Pericardium fibroblast (primary cell): Measurements from ENCODE around the gene PCDHA7. TPM values are rescaled to one million over a fixed set of nuclear protein-coding genes. Genes with fewer than 3 reads are reported as not detected.

Experiments used
- total RNA-seq: library from RNA; depleted of rRNA; stranded (reverse); fragments of >200 nt; gene quantifications from 2 replicates; pipeline ENCODE4 v1.2.3, GENCODE V29; 2015

The PCDHA7 gene, protein sequence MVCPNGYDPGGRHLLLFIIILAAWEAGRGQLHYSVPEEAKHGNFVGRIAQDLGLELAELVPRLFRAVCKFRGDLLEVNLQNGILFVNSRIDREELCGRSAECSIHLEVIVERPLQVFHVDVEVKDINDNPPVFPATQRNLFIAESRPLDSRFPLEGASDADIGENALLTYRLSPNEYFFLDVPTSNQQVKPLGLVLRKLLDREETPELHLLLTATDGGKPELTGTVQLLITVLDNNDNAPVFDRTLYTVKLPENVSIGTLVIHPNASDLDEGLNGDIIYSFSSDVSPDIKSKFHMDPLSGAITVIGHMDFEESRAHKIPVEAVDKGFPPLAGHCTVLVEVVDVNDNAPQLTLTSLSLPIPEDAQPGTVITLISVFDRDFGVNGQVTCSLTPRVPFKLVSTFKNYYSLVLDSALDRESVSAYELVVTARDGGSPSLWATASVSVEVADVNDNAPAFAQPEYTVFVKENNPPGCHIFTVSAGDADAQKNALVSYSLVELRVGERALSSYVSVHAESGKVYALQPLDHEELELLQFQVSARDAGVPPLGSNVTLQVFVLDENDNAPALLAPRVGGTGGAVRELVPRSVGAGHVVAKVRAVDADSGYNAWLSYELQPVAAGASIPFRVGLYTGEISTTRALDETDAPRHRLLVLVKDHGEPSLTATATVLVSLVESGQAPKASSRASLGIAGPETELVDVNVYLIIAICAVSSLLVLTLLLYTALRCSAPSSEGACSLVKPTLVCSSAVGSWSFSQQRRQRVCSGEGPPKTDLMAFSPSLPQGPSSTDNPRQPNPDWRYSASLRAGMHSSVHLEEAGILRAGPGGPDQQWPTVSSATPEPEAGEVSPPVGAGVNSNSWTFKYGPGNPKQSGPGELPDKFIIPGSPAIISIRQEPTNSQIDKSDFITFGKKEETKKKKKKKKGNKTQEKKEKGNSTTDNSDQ
- 0.09 and 0.12 TPM in 2 replicates for total RNA-seq

DNA sequence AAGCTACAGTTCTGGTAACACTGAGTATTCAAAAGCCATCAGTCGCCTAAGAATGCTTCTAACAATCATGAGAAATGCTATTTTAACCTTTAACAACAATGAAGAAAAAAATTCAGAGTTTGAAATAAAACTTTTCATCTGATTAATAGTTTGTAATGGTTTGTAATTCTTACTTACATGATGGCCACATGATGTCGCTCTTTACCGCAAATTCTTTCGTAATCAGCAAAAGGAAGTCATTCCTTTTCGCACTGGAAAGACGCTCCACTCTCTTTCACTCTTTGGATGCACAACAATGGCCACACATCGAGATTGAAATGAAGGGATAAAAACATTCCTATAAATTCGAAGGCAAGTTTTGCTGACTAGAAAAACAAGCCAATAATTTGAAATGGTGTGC, at the start of gene PCDHA7:
Gene PCDHA7, plus strand, starts transcription at position 277 of the 400 bp plus-strand sequence. Its CDS starts 115 bp downstream, at position 392.

DNA sequence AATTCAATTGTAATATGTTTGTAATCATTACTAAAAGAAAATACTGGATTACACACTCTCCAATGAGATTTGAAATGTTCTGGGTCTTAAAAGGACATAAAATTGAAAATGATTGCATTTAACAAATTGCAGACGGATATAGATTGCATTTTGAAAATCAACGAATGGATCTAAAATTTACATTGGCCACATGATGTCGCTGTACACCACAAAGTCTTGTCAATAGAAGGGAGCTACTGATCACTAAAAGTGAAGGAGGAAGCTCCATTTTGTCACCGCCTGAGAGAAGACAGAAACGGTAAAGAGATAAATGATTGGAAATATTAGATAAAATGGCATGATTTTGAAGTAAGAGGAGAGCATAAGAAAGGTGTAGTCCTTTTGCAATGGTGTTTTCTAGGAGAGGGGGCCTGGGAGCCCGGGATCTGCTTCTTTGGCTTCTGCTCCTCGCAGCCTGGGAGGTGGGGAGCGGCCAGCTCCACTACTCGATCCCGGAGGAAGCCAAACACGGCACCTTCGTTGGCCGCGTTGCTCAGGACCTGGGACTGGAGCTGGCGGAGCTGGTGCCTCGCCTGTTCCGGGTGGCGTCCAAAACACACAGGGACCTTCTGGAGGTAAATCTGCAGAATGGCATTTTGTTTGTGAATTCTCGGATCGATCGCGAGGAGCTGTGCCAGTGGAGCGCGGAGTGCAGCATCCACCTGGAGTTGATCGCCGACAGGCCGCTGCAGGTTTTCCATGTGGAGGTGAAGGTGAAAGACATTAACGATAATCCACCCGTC, 48.0 kb upstream of the PCDHA7 start, which contains the start of gene PCDHA1:
Gene PCDHA1, plus strand, starts transcription at position 236 of the 782 bp plus-strand sequence.

DNA sequence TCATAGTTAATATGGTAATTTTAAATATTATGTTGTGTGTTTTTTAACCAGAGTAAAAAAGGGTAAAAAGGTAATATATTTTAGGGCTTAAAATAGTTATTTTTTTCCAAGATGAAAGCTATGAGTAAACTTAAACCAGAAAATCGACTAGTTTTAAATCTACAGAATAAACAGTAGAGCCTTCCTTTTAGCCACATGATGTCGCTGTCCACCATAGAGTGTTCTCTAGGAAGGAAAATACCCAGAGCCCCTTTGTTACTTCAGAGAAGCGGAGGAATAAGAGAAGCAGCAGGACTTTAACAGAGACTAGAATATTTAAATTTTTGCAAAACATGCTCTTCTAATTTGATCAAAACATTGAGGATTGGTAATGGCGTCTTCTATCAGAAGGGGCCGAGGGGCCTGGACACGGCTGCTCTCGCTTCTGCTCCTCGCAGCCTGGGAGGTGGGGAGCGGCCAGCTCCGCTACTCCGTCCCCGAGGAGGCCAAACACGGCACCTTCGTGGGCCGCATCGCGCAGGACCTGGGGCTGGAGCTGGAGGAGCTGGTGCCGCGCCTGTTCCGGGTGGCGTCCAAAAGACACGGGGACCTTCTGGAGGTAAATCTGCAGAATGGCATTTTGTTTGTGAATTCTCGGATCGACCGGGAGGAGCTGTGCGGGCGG, 39.3 kb upstream of the PCDHA7 start, which contains the start of gene PCDHA2:
Gene PCDHA2, plus strand, starts transcription at position 258 of the 664 bp plus-strand sequence.

DNA sequence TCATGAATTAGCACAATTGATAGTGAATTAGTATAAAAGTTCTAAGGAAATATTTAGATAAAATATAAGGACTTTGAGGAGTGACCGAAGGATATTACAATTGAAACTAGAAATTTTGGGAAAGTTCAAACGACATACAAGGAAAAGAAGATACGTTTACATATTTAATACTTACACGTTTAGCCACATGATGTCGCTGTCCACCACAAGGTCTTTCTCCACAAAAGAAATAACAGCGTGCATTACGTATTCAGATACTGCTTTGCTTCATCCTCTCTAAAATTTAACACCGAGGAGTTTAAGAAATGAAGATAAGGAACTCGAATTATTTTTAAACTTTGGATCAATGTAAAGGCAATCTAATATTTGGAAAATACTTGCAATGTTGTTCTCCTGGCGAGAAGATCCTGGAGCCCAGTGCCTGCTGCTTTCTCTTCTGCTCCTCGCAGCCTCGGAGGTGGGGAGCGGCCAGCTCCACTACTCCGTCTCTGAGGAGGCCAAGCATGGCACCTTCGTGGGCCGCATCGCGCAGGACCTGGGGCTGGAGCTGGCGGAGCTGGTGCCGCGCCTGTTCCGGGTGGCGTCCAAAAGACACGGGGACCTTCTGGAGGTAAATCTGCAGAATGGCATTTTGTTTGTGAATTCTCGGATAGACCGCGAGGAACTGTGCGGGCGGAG, 33.1 kb upstream of the PCDHA7 start, which contains the start of gene PCDHA3:
Gene PCDHA3, plus strand, starts transcription at position 242 of the 678 bp plus-strand sequence.

DNA sequence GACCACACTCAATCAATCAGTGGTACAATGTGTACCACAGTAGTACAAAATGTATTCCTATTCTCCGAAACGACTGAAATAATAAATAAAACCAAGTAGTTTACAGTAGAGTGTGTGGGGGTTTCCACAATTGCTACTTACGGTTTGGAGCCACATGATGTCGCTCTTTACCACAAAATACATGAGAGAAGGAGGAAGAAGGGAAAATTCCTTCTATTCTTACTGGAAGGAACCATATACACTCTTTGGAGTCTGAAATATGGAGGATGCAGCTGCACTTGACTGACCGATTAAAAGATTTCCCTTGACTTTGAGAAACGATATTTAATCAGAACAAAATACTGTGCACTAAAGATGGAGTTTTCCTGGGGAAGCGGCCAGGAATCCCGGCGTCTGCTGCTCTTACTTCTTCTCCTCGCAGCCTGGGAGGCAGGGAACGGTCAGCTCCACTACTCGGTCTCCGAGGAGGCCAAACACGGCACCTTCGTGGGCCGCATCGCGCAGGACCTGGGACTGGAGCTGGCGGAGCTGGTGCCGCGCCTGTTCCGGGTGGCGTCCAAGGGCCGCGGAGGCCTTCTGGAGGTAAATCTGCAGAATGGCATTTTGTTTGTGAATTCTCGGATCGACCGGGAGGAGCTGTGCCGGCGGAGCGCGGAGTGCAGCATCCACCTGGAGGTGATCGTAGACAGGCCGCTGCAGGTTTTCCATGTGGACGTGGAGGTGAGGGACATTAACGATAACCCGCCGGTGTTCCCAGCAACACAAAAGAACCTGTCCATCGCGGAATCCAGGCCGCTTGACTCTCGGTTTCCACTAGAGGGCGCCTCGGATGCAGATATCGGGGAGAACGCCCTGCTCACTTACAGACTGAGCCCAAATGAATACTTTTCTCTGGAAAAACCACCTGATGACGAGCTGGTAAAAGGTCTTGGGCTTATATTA, 27.0 kb upstream of the PCDHA7 start, which contains the start of gene PCDHA4:
Gene PCDHA4, plus strand, starts transcription at position 235 of the 942 bp plus-strand sequence.

DNA sequence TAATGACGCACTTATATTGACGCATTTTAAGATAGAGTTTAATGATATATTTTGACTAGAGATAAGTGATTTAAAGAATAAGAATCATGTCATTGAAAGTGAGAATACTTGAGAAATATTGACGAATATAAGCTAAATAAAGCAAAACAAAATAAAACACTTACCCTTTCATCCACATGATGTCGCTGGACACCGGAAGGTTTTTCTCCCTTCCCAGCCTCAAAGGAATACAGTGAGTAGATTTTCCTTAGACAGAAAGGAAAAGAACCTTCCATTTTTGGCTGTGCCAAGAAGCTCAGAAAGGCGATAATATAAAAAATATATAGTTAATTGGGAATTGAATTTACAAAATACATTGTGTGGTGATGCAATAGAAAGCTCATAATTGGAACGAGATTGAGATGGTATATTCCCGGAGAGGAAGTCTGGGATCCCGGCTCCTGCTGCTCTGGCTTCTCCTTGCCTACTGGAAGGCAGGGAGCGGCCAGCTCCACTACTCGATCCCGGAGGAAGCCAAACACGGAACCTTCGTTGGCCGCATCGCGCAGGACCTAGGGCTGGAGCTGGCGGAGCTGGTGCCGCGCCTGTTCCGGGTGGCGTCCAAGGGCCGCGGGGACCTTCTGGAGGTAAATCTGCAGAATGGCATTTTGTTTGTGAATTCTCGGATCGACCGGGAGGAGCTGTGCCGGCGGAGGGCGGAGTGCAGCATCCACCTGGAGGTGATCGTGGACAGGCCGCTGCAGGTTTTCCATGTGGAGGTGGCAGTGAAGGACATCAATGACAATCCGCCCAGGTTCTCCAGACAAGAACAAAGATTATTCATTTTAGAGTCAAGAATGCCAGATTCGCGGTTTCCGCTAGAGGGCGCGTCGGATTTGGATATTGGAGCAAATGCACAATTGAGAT, 12.4 kb upstream of the PCDHA7 start, which contains the start of gene PCDHA5:
Gene PCDHA5, plus strand, starts transcription at position 239 of the 906 bp plus-strand sequence.

DNA sequence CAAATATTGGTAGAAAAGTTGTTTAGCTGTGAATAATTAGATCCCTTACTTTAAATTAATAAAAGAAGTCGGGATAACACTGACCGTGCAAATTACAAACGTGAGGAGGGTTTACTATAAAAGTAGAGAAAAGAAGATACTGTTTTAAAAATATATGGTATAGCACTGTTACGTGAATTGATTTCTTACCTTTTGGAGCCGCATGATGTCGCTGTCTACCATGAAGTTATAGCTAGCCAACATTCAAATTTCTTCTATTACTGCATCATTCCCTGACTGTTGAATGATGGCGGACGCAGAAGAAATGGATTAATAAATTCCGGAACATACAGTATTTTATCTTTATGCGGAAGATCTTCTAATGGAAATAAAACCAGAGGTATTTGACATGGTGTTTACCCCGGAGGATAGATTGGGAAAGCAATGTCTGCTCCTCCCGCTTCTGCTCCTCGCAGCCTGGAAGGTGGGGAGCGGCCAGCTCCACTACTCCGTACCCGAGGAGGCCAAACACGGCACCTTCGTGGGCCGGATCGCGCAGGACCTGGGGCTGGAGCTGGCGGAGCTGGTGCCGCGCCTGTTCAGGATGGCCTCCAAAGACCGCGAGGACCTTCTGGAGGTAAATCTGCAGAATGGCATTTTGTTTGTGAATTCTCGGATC, 6.2 kb upstream of the PCDHA7 start, which contains the start of gene PCDHA6:
Gene PCDHA6, plus strand, starts transcription at position 257 of the 658 bp plus-strand sequence. Its CDS starts 132 bp downstream, at position 389.

DNA sequence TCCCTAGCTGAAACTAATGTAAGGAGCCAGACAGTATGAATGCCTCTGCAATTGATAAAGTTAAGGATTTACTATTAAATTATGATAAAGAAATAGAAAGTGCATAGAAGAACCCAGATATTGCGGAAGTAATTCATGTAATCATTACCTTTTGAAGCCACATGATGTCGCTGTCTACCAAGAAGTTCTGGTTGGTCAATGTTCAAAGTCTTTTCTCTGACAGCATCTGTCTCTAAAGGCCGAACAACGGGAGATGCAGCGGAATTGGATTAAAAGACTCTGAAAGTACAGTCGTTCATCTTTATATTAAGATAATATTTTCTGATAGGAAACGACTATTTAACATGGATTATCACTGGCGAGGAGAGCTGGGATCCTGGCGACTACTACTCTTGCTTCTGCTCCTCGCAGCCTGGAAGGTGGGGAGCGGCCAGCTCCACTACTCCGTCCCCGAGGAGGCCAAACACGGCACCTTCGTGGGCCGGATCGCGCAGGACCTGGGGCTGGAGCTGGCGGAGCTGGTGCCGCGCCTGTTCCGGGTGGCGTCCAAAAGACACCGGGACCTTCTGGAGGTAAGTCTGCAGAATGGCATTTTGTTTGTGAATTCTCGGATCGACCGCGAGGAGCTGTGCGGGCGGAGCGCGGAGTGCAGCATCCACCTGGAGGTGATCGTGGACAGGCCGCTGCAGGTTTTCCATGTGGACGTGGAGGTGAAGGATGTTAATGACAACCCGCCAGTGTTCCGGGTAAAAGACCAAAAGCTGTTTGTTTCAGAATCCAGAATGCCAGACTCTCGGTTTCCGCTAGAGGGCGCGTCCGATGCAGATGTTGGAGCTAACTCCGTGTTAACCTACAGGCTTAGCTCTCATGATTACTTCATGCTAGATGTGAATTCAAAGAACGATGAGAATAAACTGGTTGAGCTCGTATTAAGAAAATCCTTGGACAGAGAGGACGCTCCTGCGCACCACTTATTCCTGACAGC, 7.2 kb downstream of the PCDHA7 start, which contains the start of gene PCDHA8:
Gene PCDHA8, plus strand, starts transcription at position 210 of the 985 bp plus-strand sequence. Its CDS starts 135 bp downstream, at position 345.

DNA sequence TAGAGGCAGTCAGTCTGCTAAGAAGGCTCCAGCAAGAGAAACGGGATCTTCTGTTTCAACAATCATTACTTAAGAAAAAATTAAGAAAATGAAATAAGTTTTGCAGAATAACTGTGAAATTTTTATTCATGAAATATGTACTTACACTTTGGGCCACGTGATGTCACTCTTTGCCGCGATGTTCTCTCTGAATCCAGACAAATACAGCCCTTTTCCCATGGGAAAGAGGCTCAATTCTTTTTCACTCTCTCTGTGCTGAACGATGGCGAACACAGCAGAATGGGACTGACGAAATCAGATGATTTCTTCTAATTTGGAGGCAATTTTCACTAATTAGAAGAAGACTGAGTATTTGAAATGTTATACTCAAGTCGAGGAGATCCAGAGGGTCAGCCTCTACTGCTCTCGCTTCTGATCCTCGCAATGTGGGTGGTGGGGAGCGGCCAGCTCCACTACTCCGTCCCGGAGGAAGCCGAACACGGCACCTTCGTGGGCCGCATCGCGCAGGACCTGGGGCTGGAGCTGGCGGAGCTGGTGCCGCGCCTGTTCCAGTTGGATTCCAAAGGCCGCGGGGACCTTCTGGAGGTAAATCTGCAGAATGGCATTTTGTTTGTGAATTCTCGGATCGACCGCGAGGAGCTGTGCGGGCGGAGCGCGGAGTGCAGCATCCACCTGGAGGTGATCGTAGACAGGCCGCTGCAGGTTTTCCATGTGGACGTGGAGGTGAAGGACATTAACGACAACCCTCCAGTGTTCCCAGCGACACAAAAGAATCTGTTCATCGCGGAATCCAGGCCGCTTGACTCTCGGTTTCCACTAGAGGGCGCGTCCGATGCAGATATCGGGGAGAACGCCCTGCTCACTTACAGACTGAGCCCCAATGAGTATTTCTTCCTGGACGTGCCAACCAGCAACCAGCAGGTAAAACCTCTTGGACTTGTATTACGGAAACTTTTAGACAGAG, 14.4 kb downstream of the PCDHA7 start, which contains the start of gene PCDHA9:
Gene PCDHA9, plus strand, starts transcription at position 244 of the 964 bp plus-strand sequence. Its CDS starts 114 bp downstream, at position 358.

DNA sequence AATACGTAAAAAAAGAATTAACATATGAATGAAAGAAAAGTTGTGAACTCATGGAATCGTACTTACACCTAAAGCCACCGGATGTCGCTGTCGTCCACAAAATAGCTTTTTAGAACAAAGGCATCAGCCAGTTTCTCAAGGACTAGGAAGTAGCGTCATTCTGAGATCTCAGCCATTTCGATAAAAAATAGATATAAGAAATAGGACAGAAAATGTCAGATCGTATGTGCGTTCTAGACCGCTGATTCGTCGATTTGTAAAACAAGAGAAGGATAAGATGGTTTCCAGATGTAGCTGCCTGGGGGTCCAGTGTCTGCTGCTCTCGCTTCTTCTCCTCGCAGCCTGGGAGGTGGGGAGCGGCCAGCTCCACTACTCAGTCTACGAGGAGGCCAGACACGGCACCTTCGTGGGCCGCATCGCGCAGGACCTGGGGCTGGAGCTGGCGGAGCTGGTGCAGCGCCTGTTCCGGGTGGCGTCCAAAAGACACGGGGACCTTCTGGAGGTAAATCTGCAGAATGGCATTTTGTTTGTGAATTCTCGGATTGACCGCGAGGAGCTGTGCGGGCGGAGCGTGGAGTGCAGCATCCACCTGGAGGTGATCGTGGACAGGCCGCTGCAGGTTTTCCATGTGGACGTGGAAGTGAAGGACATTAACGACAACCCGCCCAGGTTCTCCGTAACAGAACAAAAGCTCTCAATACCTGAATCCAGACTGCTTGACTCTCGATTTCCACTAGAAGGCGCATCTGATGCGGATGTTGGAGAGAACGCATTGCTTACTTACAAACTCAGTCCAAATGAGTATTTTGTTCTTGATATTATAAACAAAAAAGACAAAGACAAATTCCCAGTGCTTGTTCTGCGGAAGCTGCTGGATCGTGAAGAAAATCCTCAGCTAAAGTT, 22.0 kb downstream of the PCDHA7 start, which contains the start of gene PCDHA10:
Gene PCDHA10, plus strand, starts transcription at position 126 of the 903 bp plus-strand sequence. Its CDS starts 152 bp downstream, at position 278.

DNA sequence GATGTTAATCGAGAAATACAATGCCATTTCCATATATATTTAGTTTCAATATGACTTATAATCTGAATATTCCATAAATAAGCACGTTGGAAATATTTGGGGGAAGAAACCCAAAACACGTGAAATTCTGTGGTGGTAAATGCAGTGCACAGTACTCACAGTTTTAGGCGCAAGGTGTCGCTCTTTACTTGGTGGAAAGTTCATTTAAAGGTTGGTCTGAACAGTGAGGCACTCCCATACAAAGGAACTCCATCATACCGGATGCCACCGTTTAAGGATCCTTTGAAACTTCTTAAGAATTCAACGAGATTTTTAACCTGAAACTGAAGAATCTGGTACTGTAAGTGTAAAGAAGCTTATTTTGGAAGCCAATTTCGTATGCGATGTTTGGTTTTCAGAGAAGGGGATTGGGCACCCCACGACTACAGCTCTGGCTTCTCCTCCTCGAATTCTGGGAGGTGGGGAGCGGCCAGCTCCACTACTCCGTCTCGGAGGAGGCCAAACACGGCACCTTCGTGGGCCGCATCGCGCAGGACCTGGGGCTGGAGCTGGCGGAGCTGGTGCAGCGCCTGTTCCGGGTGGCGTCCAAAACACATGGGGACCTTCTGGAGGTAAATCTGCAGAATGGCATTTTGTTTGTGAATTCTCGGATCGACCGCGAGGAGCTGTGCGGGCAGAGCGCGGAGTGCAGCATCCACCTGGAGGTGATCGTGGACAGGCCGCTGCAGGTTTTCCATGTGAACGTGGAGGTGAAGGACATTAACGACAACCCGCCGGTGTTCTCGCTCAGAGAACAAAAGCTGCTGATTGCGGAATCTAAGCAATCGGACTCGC, 34.9 kb downstream of the PCDHA7 start, which contains the start of gene PCDHA11:
Gene PCDHA11, plus strand, starts transcription at position 237 of the 834 bp plus-strand sequence. Its CDS starts 147 bp downstream, at position 384.

